Lower leg skin (tissue), 3 donors: ENCODE measurements around the gene NNMT.

Experiments used
- CTCF ChIP-seq, 3 donors: fragments of 450-650 bp; IDR thresholded peaks; one replicate each; pipeline ENCODE4 v1.5.1; 2016; ENCODE audit warnings: antibody characterized with exemption in 3 of 3, mild to moderate bottlenecking in 3 of 3, moderate library complexity in 2 of 3
- POLR2A ChIP-seq, 2 donors: fragments of 450-650 bp; IDR thresholded peaks; one replicate each; pipeline ENCODE4 v1.6.1; 2016 to 2017; ENCODE audit warnings: antibody characterized with exemption in 2 of 2, mild to moderate bottlenecking in 1 of 2, moderate library complexity in 1 of 2

- TF ChIP-seq CTCF (IDR thresholded peaks at IDR 0.05) (no peak), POLR2A (IDR thresholded peaks at IDR 0.05) (no peak)
Observed at GRCh38 chr11:114343493-114343892, 47.3 kb downstream of the NNMT start.
